ENCODE measurements around the gene ATP9A.

ATP9A gene

DNA sequence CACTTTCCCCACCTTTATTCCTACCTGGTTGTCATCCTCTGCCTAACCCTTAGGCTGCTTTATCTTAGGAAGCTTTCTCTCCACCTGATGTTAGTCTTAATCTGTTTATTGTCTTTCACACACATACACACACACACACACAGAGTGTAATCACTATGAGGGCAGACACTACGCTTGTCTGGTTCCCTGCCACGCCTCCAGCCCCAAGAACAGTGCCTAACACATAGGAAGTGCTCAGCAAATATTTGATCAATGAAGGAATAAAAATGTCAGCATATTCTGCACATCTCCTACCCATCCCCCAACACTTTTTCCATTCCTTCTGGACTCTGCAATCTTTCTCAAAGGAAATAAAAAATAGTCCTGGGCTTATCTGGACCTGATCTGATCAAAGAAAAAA lies 174.6 kb downstream of the ATP9A start:
- Mint-ChIP-seq H3K9me3 (no peaks in the 10 kb centered on the region), H3K4me3 (no peak overlapping the region), H3K27me3 (peaks cover 2% of the 10 kb centered on the region), H3K27ac (no peak overlapping the region), H3K4me1 (peaks cover 53% of the 10 kb centered on the region)
- DNase-seq (no peak), ATAC-seq (no peak)

GRCh38 chr20:51592564-51592963 lies 175.6 kb downstream of the ATP9A start:
- H3K9me3 Mint-ChIP-seq, result no peaks in the 10 kb centered on the region
- no peak overlapping the region for H3K27ac Mint-ChIP-seq
- H3K27me3 Mint-ChIP-seq, result no peaks in the 10 kb centered on the region
- ATAC-seq (no peak), DNase-seq (no peak)
- H3K4me3 Mint-ChIP-seq, result no peak overlapping the region
- peaks cover 43% of the 10 kb centered on the region for H3K4me1 Mint-ChIP-seq

GRCh38 chr20:51591871-51592270 lies 176.3 kb downstream of the ATP9A start:
- no peak for DNase-seq
- no peak overlapping the region for H3K4me3 Mint-ChIP-seq
- no peaks in the 10 kb centered on the region for H3K27me3 Mint-ChIP-seq
- ATAC-seq, result no peak
- H3K27ac Mint-ChIP-seq, result no peak overlapping the region
- peaks cover 36% of the 10 kb centered on the region for H3K4me1 Mint-ChIP-seq
- H3K9me3 Mint-ChIP-seq, result no peaks in the 10 kb centered on the region

GRCh38 chr20:51588762-51589161 lies 179.4 kb downstream of the ATP9A start:
- Mint-ChIP-seq H3K27ac (no peak overlapping the region), H3K4me1 (peaks cover 10% of the 10 kb centered on the region), H3K9me3 (no peaks in the 10 kb centered on the region), H3K4me3 (no peak overlapping the region), H3K27me3 (no peaks in the 10 kb centered on the region)
- no peak for DNase-seq
- no peak for ATAC-seq

DNA sequence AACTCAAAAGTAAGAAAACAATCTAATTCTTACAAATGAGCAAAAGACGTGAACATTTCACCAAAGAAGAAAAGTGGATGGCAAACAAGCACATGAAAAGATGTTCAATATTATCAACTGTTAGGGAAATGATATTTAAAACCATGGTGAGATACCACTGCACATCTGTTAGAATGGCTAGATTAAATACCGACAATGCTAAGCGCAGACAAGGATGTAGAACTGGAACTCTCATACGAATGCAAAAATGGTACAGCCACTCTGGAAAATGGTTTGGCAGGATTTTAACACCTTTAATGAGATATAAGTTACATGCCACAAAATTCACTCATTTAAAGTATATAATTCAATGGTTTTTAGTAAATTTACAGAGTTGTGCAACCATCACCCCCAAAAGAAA lies 181.0 kb downstream of the ATP9A start:
- DNase-seq (no peak), ATAC-seq (no peak)
- no peak overlapping the region for H3K4me3 Mint-ChIP-seq
- no peak overlapping the region for H3K27ac Mint-ChIP-seq
- no peaks in the 10 kb centered on the region for H3K9me3 Mint-ChIP-seq
- peaks cover 5% of the 10 kb centered on the region for H3K4me1 Mint-ChIP-seq
- H3K27me3 Mint-ChIP-seq, result no peaks in the 10 kb centered on the region

DNA sequence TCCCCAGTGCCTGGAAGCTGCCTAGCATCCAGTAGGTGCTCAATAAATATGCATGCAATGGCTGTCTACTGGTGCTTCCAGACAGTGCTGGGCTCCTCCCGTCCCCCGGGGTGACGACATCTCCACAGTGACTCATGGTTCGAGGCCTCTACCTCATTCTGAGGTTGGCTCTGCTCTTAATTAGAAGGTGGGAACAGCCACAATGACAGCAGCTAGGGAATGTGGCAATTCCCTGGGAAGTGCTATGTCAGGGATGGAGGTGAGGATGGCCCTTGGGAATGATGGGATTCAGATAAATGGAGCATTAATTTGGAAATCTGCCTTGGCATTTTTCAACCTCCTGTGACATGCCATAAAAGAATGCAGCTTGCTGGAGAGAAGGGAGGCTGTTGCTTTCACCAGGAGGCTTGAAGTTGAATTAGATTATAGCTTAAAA lies 182.2 kb downstream of the ATP9A start:
- H3K4me3 Mint-ChIP-seq, result no peak overlapping the region
- DNase-seq, result no peak
- H3K27me3 Mint-ChIP-seq, result no peaks in the 10 kb centered on the region
- no peak overlapping the region for H3K27ac Mint-ChIP-seq
- ATAC-seq, result no peak
- peaks cover 5% of the 10 kb centered on the region for H3K4me1 Mint-ChIP-seq
- no peaks in the 10 kb centered on the region for H3K9me3 Mint-ChIP-seq

DNA sequence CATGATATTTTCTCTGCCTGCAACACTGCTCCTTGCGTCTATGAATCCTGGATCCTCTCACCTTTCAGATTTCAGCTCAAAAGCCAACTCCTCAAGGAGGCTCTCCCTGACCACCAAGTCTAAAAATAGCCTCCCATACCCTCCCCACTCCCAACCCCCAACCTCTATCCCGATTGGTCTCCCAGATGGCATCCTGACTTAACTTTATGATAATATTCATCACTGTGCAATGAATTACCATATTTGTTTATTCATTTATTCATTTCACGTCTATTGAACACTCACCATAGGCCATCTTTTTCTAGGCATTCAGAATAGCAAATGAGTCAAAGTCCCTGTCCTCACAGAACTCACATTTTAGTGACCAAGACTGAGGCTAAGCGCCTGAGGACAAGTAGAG lies 183.0 kb downstream of the ATP9A start:
- Mint-ChIP-seq H3K9me3 (no peaks in the 10 kb centered on the region), H3K27ac (no peak overlapping the region), H3K4me3 (no peak overlapping the region), H3K4me1 (peaks cover 5% of the 10 kb centered on the region), H3K27me3 (no peaks in the 10 kb centered on the region)
- DNase-seq, result no peak
- ATAC-seq, result no peak

DNA sequence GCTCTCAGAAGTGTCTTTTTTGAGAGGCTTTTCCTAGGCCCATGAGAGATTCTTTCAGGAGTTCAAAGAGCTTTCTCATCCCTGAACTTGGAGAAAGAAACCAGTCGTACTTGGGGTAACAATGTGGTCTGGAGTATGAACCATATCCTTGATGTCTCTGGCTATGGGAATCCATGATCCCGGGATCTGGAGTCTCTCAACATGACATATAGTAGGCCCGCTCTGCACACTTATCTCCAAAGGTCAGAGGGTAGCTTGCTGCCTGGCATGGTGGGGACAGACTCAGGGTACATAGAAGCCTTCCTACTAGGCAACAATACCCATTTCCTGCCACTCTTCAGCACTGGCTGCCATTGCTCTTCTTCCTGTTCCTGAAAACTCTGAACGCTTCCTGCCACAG lies 183.5 kb downstream of the ATP9A start:
- no peaks in the 10 kb centered on the region for H3K9me3 Mint-ChIP-seq
- ATAC-seq (no peak), DNase-seq (no peak)
- H3K27me3 Mint-ChIP-seq, result no peaks in the 10 kb centered on the region
- no peak overlapping the region for H3K27ac Mint-ChIP-seq
- peaks cover 5% of the 10 kb centered on the region for H3K4me1 Mint-ChIP-seq
- H3K4me3 Mint-ChIP-seq, result no peak overlapping the region

- H3K4me1 Mint-ChIP-seq, result peaks cover 5% of the 10 kb centered on the region
- no peaks in the 10 kb centered on the region for H3K27me3 Mint-ChIP-seq
- DNase-seq (no peak), ATAC-seq (no peak)
- no peak overlapping the region for H3K4me3 Mint-ChIP-seq
- no peak overlapping the region for H3K27ac Mint-ChIP-seq
- H3K9me3 Mint-ChIP-seq, result no peaks in the 10 kb centered on the region
Measured at GRCh38 chr20:51584116-51584515, 184.1 kb downstream of the ATP9A start.

DNA sequence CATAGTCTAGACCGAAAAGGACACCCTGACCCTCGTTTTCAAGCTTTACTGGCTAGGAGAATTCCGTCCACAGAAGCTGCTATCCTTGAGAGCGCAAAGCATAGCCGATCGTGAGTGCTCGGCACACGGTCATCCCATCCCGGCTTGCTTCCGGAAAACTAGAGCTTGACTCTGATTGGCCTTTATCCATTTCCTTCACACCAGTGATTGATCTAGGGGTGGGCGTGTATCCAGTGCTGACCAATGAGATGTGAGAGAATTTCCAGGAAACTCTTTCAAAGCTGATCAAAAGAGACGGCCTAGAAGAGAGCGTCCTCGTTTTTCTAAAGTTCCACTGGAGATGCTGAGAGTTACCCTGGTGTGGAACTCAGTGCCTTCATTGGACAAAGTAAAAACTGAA lies 184.7 kb downstream of the ATP9A start:
- no peak for ATAC-seq
- H3K9me3 Mint-ChIP-seq, result no peaks in the 10 kb centered on the region
- peaks cover 5% of the 10 kb centered on the region for H3K4me1 Mint-ChIP-seq
- H3K4me3 Mint-ChIP-seq, result no peak overlapping the region
- H3K27ac Mint-ChIP-seq, result no peak overlapping the region
- no peaks in the 10 kb centered on the region for H3K27me3 Mint-ChIP-seq
- no peak for DNase-seq

DNA sequence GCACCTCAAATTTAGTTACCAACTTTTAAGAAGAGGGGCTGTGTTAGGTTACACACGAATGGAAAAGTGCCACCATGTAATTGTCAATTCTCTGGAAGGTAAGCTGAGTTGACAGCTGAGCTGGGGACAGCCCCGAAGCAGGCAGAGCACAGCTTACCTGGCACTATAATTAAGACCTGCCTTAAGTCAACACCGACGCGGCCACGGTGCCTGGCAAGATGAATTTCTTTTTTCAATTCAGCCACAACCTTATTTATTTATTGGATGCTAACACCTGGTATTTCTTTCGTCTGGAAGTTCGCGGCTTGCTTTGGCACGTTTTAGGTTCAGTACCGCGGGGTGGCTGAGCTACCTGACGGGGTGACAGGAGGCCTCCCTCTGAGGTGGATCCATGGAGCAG lies 185.1 kb downstream of the ATP9A start:
- H3K4me3 Mint-ChIP-seq, result no peak overlapping the region
- ATAC-seq (no peak), DNase-seq (no peak)
- H3K9me3 Mint-ChIP-seq, result no peaks in the 10 kb centered on the region
- H3K27ac Mint-ChIP-seq, result no peak overlapping the region
- H3K27me3 Mint-ChIP-seq, result no peaks in the 10 kb centered on the region
- H3K4me1 Mint-ChIP-seq, result peaks cover 5% of the 10 kb centered on the region

- Mint-ChIP-seq H3K27ac (no peak overlapping the region), H3K9me3 (no peaks in the 10 kb centered on the region), H3K4me3 (no peak overlapping the region), H3K4me1 (peaks cover 5% of the 10 kb centered on the region), H3K27me3 (no peaks in the 10 kb centered on the region)
- ATAC-seq (no peak), DNase-seq (no peak)
Measured at GRCh38 chr20:51581571-51581970, 186.6 kb downstream of the ATP9A start.

- no peaks in the 10 kb centered on the region for H3K9me3 Mint-ChIP-seq
- no peaks in the 10 kb centered on the region for H3K4me1 Mint-ChIP-seq
- no peak overlapping the region for H3K4me3 Mint-ChIP-seq
- DNase-seq (no peak), ATAC-seq (no peak)
- H3K27me3 Mint-ChIP-seq, result no peaks in the 10 kb centered on the region
- H3K27ac Mint-ChIP-seq, result no peak overlapping the region
Measured at GRCh38 chr20:51579137-51579536, 189.1 kb downstream of the ATP9A start.

- Mint-ChIP-seq H3K4me3 (no peak overlapping the region), H3K27me3 (no peaks in the 10 kb centered on the region)
- no peak for ATAC-seq
Measured at GRCh38 chr20:51578145-51578459, 190.1 kb downstream of the ATP9A start.

GRCh38 chr20:51577432-51578144 lies 190.6 kb downstream of the ATP9A start:
- ATAC-seq, result no peak
- Mint-ChIP-seq H3K4me3 (no peak overlapping the region), H3K9me3 (no peaks in the 10 kb centered on the region), H3K27me3 (no peaks in the 10 kb centered on the region), H3K4me1 (no peaks in the 10 kb centered on the region), H3K27ac (no peak overlapping the region)
- no peak for DNase-seq

More at GRCh38 chr20:51578145-51578459, 190.1 kb downstream of the ATP9A start:
- H3K9me3 Mint-ChIP-seq, result no peaks in the 10 kb centered on the region
- H3K4me1 Mint-ChIP-seq, result no peaks in the 10 kb centered on the region
- no peak for DNase-seq
- peak overlapping the region in 1 of 2 donors; percentile 84 for H3K27ac Mint-ChIP-seq

DNA sequence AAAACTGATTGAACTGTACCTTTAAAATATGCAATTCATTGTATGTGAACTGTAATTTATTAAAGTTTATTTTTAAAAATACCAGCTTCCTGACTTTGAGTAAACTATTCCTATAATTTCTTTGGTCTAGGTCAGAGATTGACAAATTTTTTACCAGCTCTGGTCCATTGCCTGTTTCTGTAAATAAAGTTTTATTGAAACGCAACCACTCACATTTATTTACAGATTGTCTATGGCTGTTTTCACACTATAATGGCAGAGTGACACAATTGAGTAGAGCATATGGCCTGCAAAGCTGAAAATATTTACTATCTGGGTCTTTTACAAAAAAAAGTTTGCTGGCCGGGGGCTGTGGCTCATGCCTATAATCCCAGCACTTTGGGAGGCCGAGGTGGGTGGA lies 192.7 kb downstream of the ATP9A start:
- H3K27ac Mint-ChIP-seq, result no peak overlapping the region
- peaks cover 5 to 6% of the 10 kb centered on the region in 2 donors for H3K9me3 Mint-ChIP-seq
- H3K27me3 Mint-ChIP-seq, result peaks cover 9% of the 10 kb centered on the region
- H3K4me3 Mint-ChIP-seq, result no peak overlapping the region
- H3K4me1 Mint-ChIP-seq, result no peaks in the 10 kb centered on the region
- ATAC-seq, result no peak
- DNase-seq, result no peak
